Activated B cell treated with CpG ODN at 0.5 μM for 24 hours (primary cell): ENCODE results near the gene SSH2. TPM values are rescaled to one million over a fixed set of nuclear protein-coding genes. Genes with fewer than 3 reads are reported as not detected.

Experiments
- ATAC-seq: fragments of 200-7000 bp; cut with Tn5 transposase; one replicate; pipeline ENCODE4 v1.10.0; 2021; ENCODE audit warnings: low read depth, mild to moderate bottlenecking, moderate library complexity
- CTCF ChIA-PET: fragments of 350-600 bp; sonication (Branson Sonifier 250); formaldehyde crosslinking; loops from one replicate; lab custom pipeline; 2021; ENCODE audit warnings: antibody characterized with exemption; lab: Charles Lee
- POLR2A ChIA-PET: fragments of 350-600 bp; sonication (Branson Sonifier 250); formaldehyde crosslinking; loops from one replicate; lab custom pipeline; 2021; ENCODE audit warnings: antibody characterized with exemption; lab: Charles Lee
- DNase-seq: peaks from one replicate; pipeline ENCODE4 v3.0.0; 2022
- H3K27ac Mint-ChIP-seq: one replicate; pipeline ENCODE4 v1.8.0; 2020; ENCODE audit warnings: mixed read lengths
- H3K27me3 Mint-ChIP-seq: one replicate; pipeline ENCODE4 v1.8.0; 2021; ENCODE audit warnings: mixed read lengths
- H3K36me3 Mint-ChIP-seq: one replicate; pipeline ENCODE4 v1.8.0; 2021; ENCODE audit warnings: low read depth, mixed read lengths
- H3K4me1 Mint-ChIP-seq: one replicate; pipeline ENCODE4 v1.8.0; 2021; ENCODE audit warnings: mixed read lengths
- H3K4me3 Mint-ChIP-seq: one replicate; pipeline ENCODE4 v1.8.0; 2020; ENCODE audit warnings: mild to moderate bottlenecking, mixed read lengths
- H3K9me3 Mint-ChIP-seq: one replicate; pipeline ENCODE4 v1.8.0; 2020; ENCODE audit warnings: mixed read lengths
- CTCF ChIP-seq: fragments of 200-600 bp; IDR thresholded peaks from one replicate; pipeline ENCODE4 v1.8.0; 2022; ENCODE audit warnings: antibody characterized with exemption, mild to moderate bottlenecking
- intact Hi-C: fragments of 100-400 bp; cut with micrococcal nuclease; formaldehyde crosslinking; loops from one replicate; pipeline ENCODE4 v1.15.1; 2024
- total RNA-seq: library from RNA; stranded (reverse); gene quantifications from 2 replicates; pipeline ENCODE4 v1.2.3, GENCODE V29; 2022

Gene SSH2
- total RNA-seq, 1 donor from 2014 or later = 95.7 TPM

- Mint-ChIP-seq H3K9me3 (no peaks in the 10 kb centered on the region), H3K4me1 (peaks cover 28% of the 10 kb centered on the region), H3K4me3 (no peak overlapping the region), H3K36me3 (peaks cover 14% of the 10 kb centered on the region), H3K27me3 (no peaks in the 10 kb centered on the region), H3K27ac (no peak overlapping the region)
- ChIA-PET CTCF (interaction anchor here (0.6 to 1.3 kb wide), 2 partner anchors 13 to 66 kb away, joined by 3 read pairs; no protein-coding TSS in a partner anchor), POLR2A (interaction anchor here (2.5 kb wide), 1 partner anchor 13 kb away, joined by 5 read pairs; the partner anchor contains the start of gene SSH2)
- intact Hi-C loops = no loop called here
- DNase-seq (no peak), ATAC-seq (no peak)
- no peak for TF ChIP-seq CTCF
Observed at GRCh38 chr17:29918016-29918415, 12.0 kb downstream of the SSH2 start.

GRCh38 chr17:29914819-29915537 is 15.1 kb downstream of the SSH2 start:
- Mint-ChIP-seq H3K36me3 (peaks cover 6% of the 10 kb centered on the region), H3K27me3 (no peaks in the 10 kb centered on the region), H3K9me3 (no peaks in the 10 kb centered on the region), H3K27ac (no peak overlapping the region), H3K4me1 (peaks cover 25% of the 10 kb centered on the region), H3K4me3 (no peak overlapping the region)
- ChIA-PET POLR2A (no interaction called here), CTCF (no interaction called here)
- no peak for ATAC-seq
- TF ChIP-seq CTCF = no peak
- DNase-seq = no peak
- intact Hi-C loops = no loop called here

- peaks cover 2% of the 10 kb centered on the region for H3K9me3 Mint-ChIP-seq
- intact Hi-C loops = no loop called here
- no peak for DNase-seq
- no peak overlapping the region for H3K27ac Mint-ChIP-seq
- no peak for TF ChIP-seq CTCF
- peaks cover 17% of the 10 kb centered on the region for H3K4me1 Mint-ChIP-seq
- POLR2A ChIA-PET = interaction anchor here (1.0 kb wide), 1 partner anchor 18 kb away, joined by 3 read pairs; the partner anchor contains the start of gene SSH2
- CTCF ChIA-PET = interaction anchor here (1.3 kb wide), 1 partner anchor 104 kb away, joined by 5 read pairs; no protein-coding TSS in a partner anchor
- no peak overlapping the region for H3K4me3 Mint-ChIP-seq
- no peak for ATAC-seq
- peaks cover 8% of the 10 kb centered on the region for H3K36me3 Mint-ChIP-seq
- H3K27me3 Mint-ChIP-seq = no peaks in the 10 kb centered on the region
Observed at GRCh38 chr17:29911641-29912177, 18.3 kb downstream of the SSH2 start.

- peaks cover 7% of the 10 kb centered on the region for H3K9me3 Mint-ChIP-seq
- POLR2A ChIA-PET = interaction anchor here (1.1 kb wide), 1 partner anchor 21 kb away, joined by 5 read pairs; the partner anchor contains the start of gene SSH2
Observed at GRCh38 chr17:29909236-29910003, 20.6 kb downstream of the SSH2 start.

More at GRCh38 chr17:29909236-29910003, 20.6 kb downstream of the SSH2 start:
- DNase-seq (no peak), ATAC-seq (peak; percentile 45)
- intact Hi-C loops = no loop called here
- Mint-ChIP-seq H3K4me1 (peaks cover 24% of the 10 kb centered on the region), H3K27ac (no peak overlapping the region), H3K36me3 (peaks cover 16% of the 10 kb centered on the region), H3K27me3 (no peaks in the 10 kb centered on the region), H3K4me3 (no peak overlapping the region)
- CTCF ChIA-PET = no interaction called here
- no peak for TF ChIP-seq CTCF
